GM20431 (cell line): Measurements from ENCODE around the gene FGD6.
"Not testable (repeated sequence)": the region's sequence is repeated elsewhere in the genome, so short reads cannot be mapped to it uniquely, and the experiment has no call there.

ENCODE experiments used
- in situ Hi-C: fragments of 300-500 bp; cut with MseI, MboI; formaldehyde crosslinking; loops from one replicate; pipeline ENCODE4 v1.15.0; 2020; ENCODE audit warnings: low sequenced_read_pairs; ENCODE audit not compliant: unreplicated experiment

FGD6 gene

DNA sequence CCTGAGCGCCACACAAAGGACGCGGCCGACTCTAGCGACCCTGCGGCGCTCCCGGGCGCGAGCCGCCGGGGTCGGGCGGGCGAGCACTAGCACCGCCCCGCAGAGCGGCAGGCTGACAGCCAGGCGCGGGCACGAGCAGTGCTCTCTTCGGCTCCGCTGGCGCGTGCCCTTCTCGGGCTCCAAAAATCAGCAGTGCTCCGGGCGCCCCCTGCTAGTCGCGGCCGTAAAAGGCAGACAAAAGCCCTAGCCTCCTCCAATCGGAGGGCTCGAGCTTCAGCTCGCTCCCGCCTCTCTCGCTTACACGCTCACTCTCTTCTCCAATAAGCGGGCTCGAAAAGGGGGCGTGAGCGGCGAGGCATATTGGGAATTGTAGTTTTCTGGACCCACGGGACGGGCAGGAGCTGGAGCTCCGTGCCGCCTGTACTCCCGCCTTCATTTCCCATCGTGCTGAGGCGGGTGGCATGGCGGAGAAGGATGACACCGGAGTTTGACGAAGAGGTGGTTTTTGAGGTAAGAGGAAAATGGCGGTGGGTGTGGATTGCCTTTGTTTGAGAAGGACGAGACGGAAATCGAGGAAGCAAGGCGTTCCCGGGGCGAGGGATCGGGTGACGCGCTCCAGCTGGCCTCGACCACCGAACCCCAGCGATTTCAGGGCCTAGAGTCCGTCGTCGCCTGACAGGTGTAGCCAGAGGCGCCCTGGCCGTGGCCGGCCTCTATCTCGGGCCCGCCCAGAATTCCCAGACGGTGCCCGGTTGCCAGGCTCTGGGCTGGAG is at the start of gene FGD6, which contains the start of gene VEZT:
Gene FGD6, minus strand, starts transcription at position 91 of the 773 bp plus-strand sequence. CDS start 227 bp downstream, outside the sequence.
Gene VEZT, plus strand, starts transcription at position 431 of the 773 bp plus-strand sequence. Its CDS starts 44 bp downstream, at position 475.
- in situ Hi-C loops = no loop called here

DNA sequence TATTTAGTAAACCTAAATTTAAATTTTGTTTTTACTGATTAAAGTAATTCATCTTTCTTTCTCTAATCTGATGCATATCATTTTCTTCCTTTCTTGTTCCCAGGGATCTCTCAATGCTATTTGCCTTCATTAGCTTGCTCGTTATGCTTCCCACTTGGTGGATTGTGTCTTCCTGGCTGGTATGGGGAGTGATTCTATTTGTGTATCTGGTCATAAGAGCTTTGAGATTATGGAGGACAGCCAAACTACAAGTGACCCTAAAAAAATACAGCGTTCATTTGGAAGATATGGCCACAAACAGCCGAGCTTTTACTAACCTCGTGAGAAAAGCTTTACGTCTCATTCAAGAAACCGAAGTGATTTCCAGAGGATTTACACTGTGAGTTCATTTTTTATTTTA is 49.0 kb upstream of the FGD6 start:
- in situ Hi-C loops = no loop called here

DNA sequence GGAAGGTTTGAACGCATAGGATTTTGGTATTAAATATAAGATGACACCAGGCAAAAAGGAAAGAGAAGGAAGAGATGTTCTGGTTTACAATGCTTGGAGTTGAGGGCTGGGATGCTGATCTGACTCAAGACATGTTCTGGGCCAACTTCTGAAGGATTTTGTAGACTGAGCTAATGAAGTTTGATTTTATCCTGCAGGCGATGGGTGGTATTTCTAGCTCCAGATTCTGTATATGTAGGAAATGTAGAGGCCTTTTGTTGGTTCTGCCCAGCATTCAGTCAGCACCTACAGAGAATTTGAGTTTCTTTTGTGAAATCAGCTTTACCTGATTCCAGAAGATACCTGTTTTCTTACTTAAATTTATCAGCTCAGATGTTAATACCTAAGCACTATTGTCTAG is 48.5 kb upstream of the FGD6 start:
- in situ Hi-C loops = no loop called here

DNA sequence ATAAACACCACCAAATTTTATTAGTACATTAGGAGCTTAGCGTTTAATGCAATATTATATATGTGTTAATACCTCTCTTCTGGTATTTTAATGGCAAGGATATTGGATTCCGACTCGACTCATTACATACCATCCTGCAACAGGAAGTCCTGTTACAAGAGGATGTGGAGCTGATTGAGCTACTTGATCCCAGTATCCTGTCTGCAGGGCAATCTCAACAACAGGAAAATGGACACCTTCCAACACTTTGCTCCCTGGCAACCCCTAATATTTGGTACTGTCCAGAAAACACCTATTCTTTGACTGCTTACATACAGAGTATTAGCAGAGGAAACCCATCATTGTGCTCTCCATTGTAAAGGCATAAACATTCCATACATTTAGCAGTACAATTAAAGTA is 45.5 kb upstream of the FGD6 start:
- in situ Hi-C loops = no loop called here

DNA sequence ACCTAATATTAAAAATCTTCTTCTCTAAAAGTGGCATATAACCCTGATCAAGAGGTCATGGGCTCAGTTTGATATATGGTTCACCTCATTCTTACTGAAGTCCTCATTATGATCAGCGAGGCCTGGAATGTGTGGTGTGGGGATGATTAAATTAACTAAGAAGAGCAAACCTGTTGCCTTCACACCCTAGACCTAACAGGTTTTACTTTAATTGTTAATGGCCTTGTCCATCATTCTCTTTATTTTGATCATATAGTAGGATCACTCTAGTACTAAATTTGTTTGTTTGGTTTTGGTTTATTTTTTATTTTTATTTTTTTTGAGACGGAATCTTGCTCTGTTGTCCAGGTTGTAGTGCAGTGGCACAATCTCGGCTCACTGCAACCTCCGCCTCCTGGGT is 43.8 kb upstream of the FGD6 start:
- in situ Hi-C loops = no loop called here

DNA sequence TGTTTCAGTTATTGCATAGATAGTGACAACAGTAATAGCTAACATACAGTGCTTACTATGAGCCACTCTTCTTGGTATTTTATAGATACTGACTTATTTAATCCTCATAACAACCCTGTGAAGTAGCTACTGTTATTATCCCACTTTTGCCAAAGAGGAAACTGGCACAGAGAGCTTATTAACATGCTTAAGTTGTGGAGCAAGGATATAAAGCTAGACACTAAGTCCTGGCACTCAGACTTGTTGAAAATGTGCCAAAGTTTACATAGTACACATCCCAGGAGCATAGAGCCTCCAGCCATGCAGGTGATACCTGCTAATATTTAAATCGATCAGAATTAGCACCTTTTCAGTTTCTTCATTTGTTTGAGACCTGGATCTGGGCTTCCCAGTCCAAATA is 42.1 kb upstream of the FGD6 start:
- in situ Hi-C loops = no loop called here

DNA sequence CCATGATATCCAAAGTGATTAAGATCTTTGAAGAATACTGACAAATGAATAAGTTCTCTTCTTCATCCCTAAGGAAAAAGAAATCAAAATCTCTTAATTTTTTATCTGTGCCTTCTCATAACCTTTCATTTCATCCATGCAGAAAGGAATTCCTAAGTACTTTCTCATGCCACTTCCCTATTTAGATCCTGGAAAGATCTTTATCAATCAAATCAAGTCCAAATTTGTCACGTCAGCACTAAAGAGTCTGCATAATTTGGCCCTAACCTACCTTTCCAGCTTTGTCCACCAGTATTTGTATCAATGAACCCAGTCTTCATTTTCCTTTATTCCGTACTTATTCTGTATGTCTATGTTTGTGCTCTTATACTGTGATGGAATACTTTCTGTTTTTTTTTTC is 41.5 kb upstream of the FGD6 start:
- in situ Hi-C loops = no loop called here

DNA sequence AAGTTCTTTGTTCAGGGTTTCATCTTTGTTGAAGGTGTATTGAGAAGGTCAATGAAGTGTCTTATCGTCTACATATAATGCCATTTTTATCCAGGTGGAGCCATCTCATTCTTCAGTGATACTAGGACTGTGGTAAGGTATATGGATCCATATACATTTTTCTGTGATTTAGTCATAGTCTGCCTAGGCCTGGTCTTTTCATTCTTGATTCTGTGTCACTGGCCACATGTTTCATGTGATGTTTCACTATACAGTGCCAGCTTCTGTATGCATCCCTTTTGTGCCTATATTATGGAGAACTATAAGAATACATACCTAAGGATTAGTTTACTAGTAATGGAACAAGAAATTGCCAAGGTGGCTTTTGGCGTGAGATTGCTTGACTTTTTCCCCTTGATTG is 40.9 kb upstream of the FGD6 start:
- in situ Hi-C loops = no loop called here

DNA sequence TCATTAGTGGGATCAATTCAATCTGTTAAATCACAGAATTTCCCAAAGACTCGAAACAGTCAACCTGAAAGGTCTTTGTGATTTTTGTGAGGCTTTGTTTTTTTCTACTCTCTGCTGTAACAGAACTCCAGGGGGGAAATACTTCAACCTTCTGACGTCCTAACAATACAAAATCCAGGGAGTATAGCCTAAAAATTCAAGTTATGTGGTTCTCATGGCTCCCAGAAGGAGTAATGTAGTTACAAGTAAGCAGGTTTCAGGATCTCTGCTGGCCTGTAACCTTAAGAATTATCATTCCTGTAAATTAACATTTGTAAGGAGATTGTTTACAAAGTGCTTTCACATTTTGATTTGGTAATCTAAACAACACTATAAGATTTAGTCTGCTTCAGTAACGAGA is 40.3 kb upstream of the FGD6 start:
- in situ Hi-C loops = no loop called here

DNA sequence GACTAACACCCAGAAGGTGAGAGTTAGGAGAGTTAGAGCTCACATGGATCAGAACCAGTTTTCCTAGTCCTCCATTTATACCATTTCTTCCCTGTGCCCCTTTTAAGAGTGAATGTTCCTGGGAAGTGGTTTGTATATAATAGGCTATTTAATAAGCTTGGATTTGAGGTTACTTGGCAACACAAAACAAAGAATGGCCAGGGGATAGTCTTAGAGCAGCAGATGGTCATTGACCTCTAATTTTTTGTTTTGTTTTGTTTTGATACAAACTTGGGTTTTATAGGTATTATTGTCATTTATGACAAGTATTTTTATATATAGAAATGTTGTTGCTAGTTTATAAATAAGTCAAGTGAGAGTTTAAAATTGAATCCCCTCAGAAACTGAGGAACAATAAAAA is 36.1 kb upstream of the FGD6 start:
- in situ Hi-C loops = no loop called here

DNA sequence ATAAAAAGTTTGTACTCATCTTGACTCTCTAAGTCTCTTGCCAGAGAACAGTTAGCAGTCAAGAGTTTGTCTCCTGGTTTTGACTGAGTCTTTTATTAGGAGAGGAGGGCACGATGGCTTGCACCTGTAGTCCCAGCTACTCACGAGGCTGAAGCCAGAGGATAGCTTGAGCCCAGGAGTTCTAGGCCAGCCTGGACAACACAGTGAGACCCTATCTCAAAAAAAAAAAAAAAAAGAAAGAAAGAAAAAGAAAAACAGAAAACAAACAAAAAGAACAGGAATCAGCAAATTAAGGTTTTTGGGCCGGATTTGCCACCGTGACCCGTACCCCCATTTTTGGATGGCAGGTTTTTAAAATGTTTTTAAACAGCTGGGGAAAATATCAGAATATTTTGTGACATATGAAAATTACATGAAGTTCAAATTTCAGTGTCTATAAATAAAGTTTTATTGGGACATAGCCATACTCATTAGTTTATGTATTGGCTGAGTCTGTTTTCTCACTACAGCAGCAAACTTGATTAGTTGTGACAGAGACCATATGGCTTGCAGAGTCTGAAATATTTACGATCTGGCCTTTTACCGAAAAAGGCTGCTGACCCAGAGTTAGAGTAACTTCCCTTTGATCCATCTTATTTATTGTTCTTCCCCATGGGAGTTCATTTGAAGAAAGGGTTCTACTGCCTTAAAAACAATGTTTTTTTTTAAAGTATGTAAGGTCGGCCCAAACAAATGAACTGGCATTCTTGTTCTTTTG is 31.5 kb upstream of the FGD6 start:
- in situ Hi-C loops = no loop called here

DNA sequence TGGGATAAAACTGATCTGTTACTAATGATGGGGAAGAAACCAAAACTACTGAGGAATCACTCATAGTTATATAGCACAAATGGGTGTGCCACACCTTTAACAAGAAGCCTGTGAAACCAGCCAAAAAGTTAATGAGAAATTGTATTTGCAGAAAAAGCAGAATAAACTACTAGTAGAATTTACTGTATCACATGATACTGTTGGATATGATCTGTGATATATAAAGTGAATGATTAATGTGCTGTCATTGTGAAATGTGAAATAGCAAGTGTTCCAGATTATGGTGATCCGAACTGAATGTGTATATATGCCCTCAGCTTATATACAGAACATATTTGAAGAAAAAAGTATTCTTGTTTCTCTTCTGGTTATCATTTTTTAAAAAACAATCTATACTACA is 30.8 kb upstream of the FGD6 start:
- in situ Hi-C loops = no loop called here

DNA sequence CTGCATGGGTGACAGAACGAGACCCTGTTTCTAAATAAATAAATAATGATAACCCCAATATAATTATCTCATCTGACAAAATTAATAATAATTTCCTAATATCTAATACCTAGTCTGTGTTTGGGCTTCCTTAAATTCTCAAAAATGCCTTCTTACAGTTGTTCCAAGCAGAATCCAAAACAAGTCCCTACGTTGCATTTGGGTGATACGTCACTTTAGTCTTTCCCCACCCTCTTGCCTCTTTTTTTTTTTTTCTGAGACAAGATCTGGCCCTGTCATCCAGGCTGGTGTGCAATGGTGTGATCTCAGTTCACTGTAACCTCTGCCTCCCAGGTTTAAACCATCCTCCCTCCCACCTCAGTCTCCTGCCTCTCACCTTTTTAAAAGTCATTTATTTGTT is 27.1 kb upstream of the FGD6 start:
- in situ Hi-C loops = no loop called here

DNA sequence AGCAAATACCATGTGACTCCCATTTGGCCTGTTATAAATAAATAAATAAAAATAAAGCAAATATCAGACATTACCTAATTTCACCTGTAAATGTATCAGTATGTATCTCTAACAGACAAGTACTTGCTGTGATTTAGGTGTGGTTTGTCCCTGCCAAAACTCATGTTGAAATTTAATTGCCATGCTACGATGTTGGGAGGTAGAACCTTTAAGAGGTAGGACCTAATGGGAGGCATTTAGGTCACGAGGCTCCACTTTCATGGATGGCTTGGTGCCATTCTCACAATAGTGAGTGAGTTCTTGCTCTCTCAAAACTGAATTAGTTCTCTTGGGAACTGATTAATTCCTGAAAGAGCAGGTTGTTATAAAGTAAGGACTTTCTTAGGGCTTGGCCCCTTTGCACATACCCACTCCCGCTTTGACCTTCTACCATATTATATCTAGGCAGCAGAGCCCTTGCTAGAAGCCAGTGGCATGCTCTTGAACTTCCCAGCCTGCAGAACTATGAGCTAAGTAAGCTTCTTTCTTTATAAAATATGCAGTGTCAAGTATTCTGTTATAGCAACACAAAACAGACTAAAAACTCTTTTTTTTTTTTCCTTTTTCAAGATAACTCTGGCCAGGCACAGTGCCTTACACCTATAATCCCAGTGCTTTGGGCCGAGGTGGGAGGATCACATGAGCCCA is 26.4 kb upstream of the FGD6 start:
- in situ Hi-C loops = no loop called here

DNA sequence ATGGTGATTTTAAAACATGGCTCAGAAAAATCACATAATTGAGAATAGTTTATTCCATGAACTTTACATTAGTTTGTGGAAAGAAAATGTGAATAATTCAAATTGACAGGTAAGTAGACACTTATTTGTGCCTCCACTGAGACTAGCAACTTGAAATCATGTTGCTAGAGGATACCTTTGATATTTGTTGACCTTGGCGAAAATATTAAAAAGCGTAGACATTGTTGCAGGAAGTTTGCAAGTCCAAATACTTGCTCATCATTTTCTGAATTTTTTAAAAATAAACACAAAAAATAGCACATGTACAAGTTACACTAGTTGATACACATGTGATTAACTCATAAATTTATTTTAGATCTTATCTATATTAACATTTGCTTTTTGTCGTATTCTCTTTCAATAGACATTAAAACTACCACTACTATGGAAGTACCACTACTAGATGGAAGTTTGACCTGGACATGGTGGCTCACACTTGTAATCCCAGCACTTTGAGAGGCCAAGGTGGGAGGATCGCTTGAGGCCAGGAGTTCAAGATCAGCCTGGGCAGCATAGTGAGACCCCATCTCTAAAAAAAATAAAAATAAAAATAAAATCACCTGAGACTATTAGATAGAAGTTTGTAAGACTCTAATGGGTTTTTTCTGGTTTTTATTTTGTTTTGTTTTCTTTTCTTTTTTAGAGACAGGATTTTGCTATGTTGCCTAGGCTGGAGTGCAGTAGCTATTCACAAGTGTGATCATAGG is 24.7 kb upstream of the FGD6 start:
- in situ Hi-C loops = no loop called here

DNA sequence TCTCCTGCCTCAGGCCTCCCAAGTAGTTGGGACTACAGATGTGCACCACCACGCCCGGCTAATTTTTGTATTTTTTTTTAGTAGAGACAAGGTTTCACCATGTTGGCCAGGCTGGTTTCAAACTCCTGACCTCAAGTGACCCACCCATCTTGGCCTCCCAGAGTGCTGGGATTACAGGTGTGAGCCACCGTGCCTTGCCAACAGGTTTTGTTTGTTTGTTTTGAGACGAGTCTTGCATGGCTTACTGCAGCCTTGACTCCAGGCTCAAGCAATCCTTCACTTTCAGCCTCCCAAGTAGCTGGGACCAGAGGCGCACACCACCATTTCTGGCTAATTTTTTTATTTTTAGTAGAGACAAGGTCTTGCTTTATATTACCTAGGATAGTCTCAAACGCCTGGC is 23.9 kb upstream of the FGD6 start:
- in situ Hi-C loops = not testable (repeated sequence)

DNA sequence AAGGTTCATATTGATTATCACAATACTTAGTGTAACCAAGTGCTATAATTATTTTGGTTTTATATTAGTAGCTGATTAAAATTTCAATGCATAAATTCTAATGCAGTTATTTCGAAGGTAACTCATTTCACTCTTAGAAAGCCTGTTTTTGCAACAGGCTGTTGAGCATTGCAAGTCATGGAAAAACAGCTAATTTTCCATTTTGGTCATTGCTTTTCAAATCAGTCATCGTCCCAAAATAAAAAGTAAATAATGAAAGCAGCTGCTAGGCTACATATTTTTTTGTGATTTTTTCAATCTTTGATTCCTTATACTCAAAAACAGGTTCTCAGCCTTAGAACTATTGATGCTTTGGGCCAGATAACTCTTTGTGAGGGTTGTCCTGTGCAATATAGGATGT is 23.3 kb upstream of the FGD6 start:
- in situ Hi-C loops = no loop called here

DNA sequence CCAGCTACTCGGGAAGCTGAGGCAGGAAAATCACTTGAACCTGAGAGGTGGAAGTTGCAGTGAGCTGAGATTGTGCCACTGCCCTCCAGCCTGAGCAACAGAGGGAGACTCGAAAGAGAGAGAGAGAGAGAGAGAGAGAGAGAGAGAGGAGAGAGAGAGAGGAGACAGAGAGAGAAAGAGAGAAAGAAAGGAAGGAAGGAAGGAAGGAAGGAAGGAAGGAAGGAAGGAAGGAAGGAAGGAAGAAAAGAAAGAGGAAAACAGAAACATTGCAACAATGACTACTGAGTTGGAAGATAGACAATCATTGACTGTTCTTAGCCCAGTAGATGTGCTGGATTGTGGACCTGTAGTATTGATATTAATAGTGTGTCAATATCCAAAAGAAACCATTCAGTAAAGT is 22.6 kb upstream of the FGD6 start:
- in situ Hi-C loops = not testable (repeated sequence)

DNA sequence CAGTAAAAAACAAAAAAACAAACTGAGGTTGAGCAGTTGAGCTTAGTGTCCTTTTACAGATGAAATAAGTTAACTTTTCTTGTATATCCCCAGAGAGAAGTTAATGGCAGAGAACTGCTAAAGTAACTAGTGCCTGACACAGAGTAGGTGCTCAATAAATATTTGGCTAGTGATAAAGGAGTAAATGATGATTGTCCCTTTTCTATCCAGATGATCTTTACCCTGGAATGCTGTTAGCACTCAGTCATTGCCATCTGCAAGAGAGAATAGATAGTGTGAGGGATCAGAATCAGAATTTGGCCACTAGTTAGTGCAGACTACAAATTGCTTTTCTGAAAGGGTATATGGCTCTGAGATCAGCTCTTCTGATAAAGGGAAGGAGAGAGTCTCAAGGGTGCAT is 21.9 kb upstream of the FGD6 start:
- in situ Hi-C loops = no loop called here

DNA sequence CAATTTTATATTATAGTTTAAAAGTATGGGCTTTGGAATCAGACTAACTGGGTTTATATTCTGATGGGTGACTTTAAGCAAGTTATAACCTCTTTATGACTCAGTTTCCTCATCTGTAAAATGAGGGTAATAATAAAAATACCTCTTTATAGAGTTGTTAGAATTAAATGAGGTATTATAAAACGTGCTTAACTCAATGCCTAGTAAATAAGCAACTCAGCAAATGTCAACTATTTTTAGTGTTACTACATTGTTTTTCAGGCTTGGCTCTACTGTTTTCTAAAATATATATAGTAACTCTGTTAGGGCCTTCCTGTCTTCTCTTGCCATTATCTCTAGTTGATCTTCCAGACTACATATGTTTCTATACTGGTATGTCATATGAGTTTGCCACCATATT is 20.9 kb upstream of the FGD6 start:
- in situ Hi-C loops = no loop called here
